Testis (tissue), 3 donors: ENCODE measurements around the gene SHCBP1. TPM values are rescaled to one million over a fixed set of nuclear protein-coding genes. Genes with fewer than 3 reads are reported as not detected.
"Not testable (repeated sequence)": the region's sequence is repeated elsewhere in the genome, so short reads cannot be mapped to it uniquely, and the experiment has no call there.

Experiments used
- DNase-seq: peaks from one replicate; pipeline ENCODE4 v3.0.0-alpha.2; 2019
- H3K27ac ChIP-seq, 2 donors: fragments of 200-600 bp; sonication (generic); one replicate each; pipeline ENCODE4 v1.5.1; 2019
- H3K27me3 ChIP-seq: fragments of 200-600 bp; sonication (generic); one replicate; pipeline ENCODE4 v1.5.1; 2019
- H3K36me3 ChIP-seq: fragments of 200-600 bp; sonication (generic); one replicate; pipeline ENCODE4 v1.5.1; 2017; ENCODE audit warnings: low read depth; ENCODE audit errors: missing control alignments
- H3K4me1 ChIP-seq: fragments of 200-600 bp; sonication (generic); one replicate; pipeline ENCODE4 v1.5.1; 2019
- H3K4me3 ChIP-seq, 2 donors: fragments of 200-600 bp; sonication (generic); one replicate each; pipeline ENCODE4 v1.5.1; 2017 to 2019
- H3K9me3 ChIP-seq: fragments of 200-600 bp; sonication (generic); one replicate; pipeline ENCODE4 v1.5.1; 2017
- POLR2A ChIP-seq: fragments of 450-650 bp; IDR thresholded peaks from one replicate; pipeline ENCODE4 v1.6.1; 2017; ENCODE audit warnings: antibody characterized with exemption, mild to moderate bottlenecking, moderate library complexity
- WGBS, 2 donors: methylation state at CpG; one replicate each; pipeline ENCODE4 v1.1.5; 2018; 5-methylcytosine and 5-hydroxymethylcytosine counted together
- intact Hi-C: fragments of 100-400 bp; cut with DNase I; formaldehyde crosslinking; loops from one replicate; pipeline ENCODE4 v1.15.1; 2023; ENCODE audit warnings: low total_unique reads
- polyA plus RNA-seq: library from polyadenylated mRNA; stranded (reverse); fragments of 350-450 nt; fragmentation: Illumina TruSeq; extraction: RNeasy Lipid Tissue Mini Kit (QIAGEN cat#74804); gene quantifications from one replicate; pipeline ENCODE4 v1.2.3, GENCODE V29; 2014; ENCODE audit warnings: low read depth, low replicate concordance; ENCODE audit not compliant: insufficient read depth
- small RNA-seq, 2 donors: library from RNA; depleted of rRNA; stranded (forward); fragments of <200 nt; gene quantifications; one replicate each; pipeline ENCODE3, GENCODE V24; 2016
- total RNA-seq, 2 donors: library from RNA; depleted of rRNA; stranded (reverse); fragments of >200 nt; gene quantifications; one replicate each; pipeline ENCODE4 v1.2.3, GENCODE V29; 2016
- TF ChIP-seq, protein P1 (sequence below), 3 experiments: fragments of 450-650 bp in 2 of 3; fragments of 200-600 bp in 1 of 3; sonication (generic) in 1 of 3; IDR thresholded peaks; one replicate each; pipeline ENCODE4 v1.5.1; 2016 to 2019; ENCODE audit warnings: antibody characterized with exemption in 3 of 3, mild to moderate bottlenecking in 2 of 3, moderate library complexity in 1 of 3

SHCBP1 gene
- total and polyA plus RNA-seq, 3 donors from 2014 or later, result 10.4 to 23.7 (median 14.7) TPM

DNA sequence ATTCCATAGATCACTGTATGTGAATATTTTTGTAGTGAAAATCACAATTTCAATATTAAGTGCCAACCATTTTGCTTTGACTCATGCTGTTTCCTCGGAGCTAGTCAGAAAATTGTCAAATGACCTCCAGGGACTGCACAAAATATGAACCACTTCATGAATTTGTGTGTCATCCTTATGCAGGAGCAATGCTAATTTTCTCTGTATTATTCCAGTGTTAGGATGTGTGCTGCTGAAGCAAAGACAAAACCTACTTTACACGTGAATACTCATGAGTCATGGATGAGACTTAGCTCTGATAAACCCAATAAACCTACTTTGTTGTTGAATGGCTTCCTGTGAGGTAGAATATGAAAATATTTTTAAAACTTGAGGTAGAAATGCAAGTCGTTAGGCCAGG lies 65.2 kb downstream of the SHCBP1 start:
- no peaks in the 10 kb centered on the region for H3K36me3 ChIP-seq
- H3K4me3 ChIP-seq, result no peak overlapping the region
- DNase-seq, result no peak
- TF ChIP-seq POLR2A, result no peak
- TF ChIP-seq, protein P1, sequence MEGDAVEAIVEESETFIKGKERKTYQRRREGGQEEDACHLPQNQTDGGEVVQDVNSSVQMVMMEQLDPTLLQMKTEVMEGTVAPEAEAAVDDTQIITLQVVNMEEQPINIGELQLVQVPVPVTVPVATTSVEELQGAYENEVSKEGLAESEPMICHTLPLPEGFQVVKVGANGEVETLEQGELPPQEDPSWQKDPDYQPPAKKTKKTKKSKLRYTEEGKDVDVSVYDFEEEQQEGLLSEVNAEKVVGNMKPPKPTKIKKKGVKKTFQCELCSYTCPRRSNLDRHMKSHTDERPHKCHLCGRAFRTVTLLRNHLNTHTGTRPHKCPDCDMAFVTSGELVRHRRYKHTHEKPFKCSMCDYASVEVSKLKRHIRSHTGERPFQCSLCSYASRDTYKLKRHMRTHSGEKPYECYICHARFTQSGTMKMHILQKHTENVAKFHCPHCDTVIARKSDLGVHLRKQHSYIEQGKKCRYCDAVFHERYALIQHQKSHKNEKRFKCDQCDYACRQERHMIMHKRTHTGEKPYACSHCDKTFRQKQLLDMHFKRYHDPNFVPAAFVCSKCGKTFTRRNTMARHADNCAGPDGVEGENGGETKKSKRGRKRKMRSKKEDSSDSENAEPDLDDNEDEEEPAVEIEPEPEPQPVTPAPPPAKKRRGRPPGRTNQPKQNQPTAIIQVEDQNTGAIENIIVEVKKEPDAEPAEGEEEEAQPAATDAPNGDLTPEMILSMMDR (IDR thresholded peaks at IDR 0.05), result no peak
- H3K27me3 ChIP-seq, result no peaks in the 10 kb centered on the region
- no peaks in the 10 kb centered on the region for H3K4me1 ChIP-seq
- H3K27ac ChIP-seq, result no peak overlapping the region
- 71 to 78% methylated on average over 3 of the region's 3 CpGs for WGBS, 2 donors
- H3K9me3 ChIP-seq, result no peaks in the 10 kb centered on the region
- intact Hi-C loops, result no loop called here

GRCh38 chr16:46554435-46554834 lies 66.7 kb downstream of the SHCBP1 start:
- H3K27ac ChIP-seq, H3K27me3 ChIP-seq, H3K36me3 ChIP-seq, H3K4me3 ChIP-seq, H3K9me3 ChIP-seq, H3K4me1 ChIP-seq, intact Hi-C loops: not testable (repeated sequence)
- peak; percentile 83 for DNase-seq
- TF ChIP-seq, protein P1 (IDR thresholded peaks at IDR 0.05), result peak in 2 of 3 experiments; percentile 54 to 60
- 19 to 24% methylated on average over 14 of the region's 14 CpGs for WGBS, 2 donors

- Histone ChIP-seq H3K27me3 (no peaks in the 10 kb centered on the region), H3K27ac (no peak overlapping the region), H3K4me3 (no peak overlapping the region), H3K36me3 (no peaks in the 10 kb centered on the region), H3K9me3 (no peaks in the 10 kb centered on the region), H3K4me1 (no peaks in the 10 kb centered on the region)
- intact Hi-C loops, result no loop called here
- TF ChIP-seq, protein P1 (IDR thresholded peaks at IDR 0.05), result no peak
- no peak for TF ChIP-seq POLR2A
- 56 to 69% methylated on average over 3 of the region's 3 CpGs for WGBS, 2 donors
- DNase-seq, result no peak
These were observed 71.7 kb downstream of the SHCBP1 start for GRCh38 chr16:46549477-46549876.

Small RNAs within 50 kb of the gene (small RNA-seq; reads per million reads assigned to genes)
- gene RNU6-845P, result 0 reads per million in 2 donors

Other genes with a start within 250 kb of the SHCBP1 start
- 100 to 1,000 TPM; 128 to 129 TPM for gene VPS35, start 67.8 kb upstream of the SHCBP1 start, total RNA-seq
- gene VPS35, start 67.8 kb upstream of the SHCBP1 start, polyA plus RNA-seq, result 75.5 TPM
- 10 to 100 TPM; 30.7 to 44.4 TPM for gene ORC6, start 68.3 kb upstream of the SHCBP1 start, total RNA-seq
- gene ORC6, start 68.3 kb upstream of the SHCBP1 start, polyA plus RNA-seq, result 28.2 TPM
- gene MYLK3, start 127.0 kb upstream of the SHCBP1 start, total RNA-seq, result 10 to 100 TPM; 63.4 to 88.8 TPM
- gene MYLK3, start 127.0 kb upstream of the SHCBP1 start, polyA plus RNA-seq, result 18.4 TPM
- gene C16orf87, start 209.8 kb upstream of the SHCBP1 start, total RNA-seq, result 10 to 100 TPM; 32.0 to 45.4 TPM
- gene C16orf87, start 209.8 kb upstream of the SHCBP1 start, polyA plus RNA-seq, result 44.9 TPM